H1 (cell line): ENCODE results near the gene RIPK4. TPM values are rescaled to one million over a fixed set of nuclear protein-coding genes. Genes with fewer than 3 reads are reported as not detected.

ENCODE experiments used
- CTCF ChIA-PET: fragments of 300-600 bp; sonication (Branson Sonifier 250); formaldehyde crosslinking; loops from one replicate; lab custom pipeline; 2021; ENCODE audit not compliant: partially characterized antibody; lab: Charles Lee
- POLR2A ChIA-PET: fragments of 300-600 bp; sonication (Branson Sonifier 250); formaldehyde crosslinking; loops from one replicate; lab custom pipeline; 2021; ENCODE audit warnings: inconsistent platforms; ENCODE audit not compliant: partially characterized antibody; lab: Charles Lee
- DNase-seq, 2 experiments: peaks; one replicate each; pipeline versions ENCODE4 v3.0.0 to v3.0.0-alpha.2; 2010 to 2022; ENCODE audit warnings: low spot score in 2 of 2, low read depth in 1 of 2, mixed read lengths in 1 of 2
- FAIRE-seq: peaks from 2 replicates; lab custom pipeline; 2011; peaks lifted over from hg19 to GRCh38; lab: Jason Lieb, UNC
- H2AFZ ChIP-seq: 2 replicates; pipeline ENCODE4 v1.8.1; 2012; ENCODE audit warnings: low read length, inconsistent platforms
- H2AK5ac ChIP-seq: 2 replicates; pipeline ENCODE4 v1.6.1; 2013; ENCODE audit warnings: low read depth, low read length
- H2BK120ac ChIP-seq: replicated peaks from 2 replicates; pipeline ENCODE3; 2013; ENCODE audit warnings: low read depth, low read length, inconsistent platforms
- H2BK12ac ChIP-seq: 2 replicates; pipeline ENCODE4 v1.6.1; 2013; ENCODE audit warnings: low read depth, low read length
- H2BK15ac ChIP-seq: 2 replicates; pipeline ENCODE4 v1.6.1; 2013; ENCODE audit warnings: low read length
- H2BK20ac ChIP-seq: 2 replicates; pipeline ENCODE4 v1.6.1; 2013; ENCODE audit warnings: low read length
- H2BK5ac ChIP-seq: 2 replicates; pipeline ENCODE4 v1.6.1; 2013; ENCODE audit warnings: low read depth, low read length
- H3K14ac ChIP-seq: 2 replicates; pipeline ENCODE4 v1.6.1; 2013; ENCODE audit warnings: inconsistent platforms; ENCODE audit not compliant: insufficient read length
- H3K18ac ChIP-seq: 2 replicates; pipeline ENCODE4 v1.6.1; 2013; ENCODE audit warnings: low read length; ENCODE audit errors: extremely low read depth
- H3K23ac ChIP-seq: 2 replicates; pipeline ENCODE4 v1.6.1; 2013; ENCODE audit warnings: inconsistent platforms; ENCODE audit not compliant: insufficient read length
- H3K23me2 ChIP-seq: 2 replicates; pipeline ENCODE4 v1.6.1; 2013; ENCODE audit warnings: low read depth, low read length
- H3K27ac ChIP-seq: 2 replicates; pipeline ENCODE4 v1.6.1; 2011; ENCODE audit warnings: low read depth, low read length, inconsistent platforms
- H3K27me3 ChIP-seq, 4 experiments: replicated peaks in 1 of 4; 1 replicate in 1 of 4; 2 replicates in 3 of 4; pipeline versions ENCODE4 v1.6.1 to v1.8.1; 2011 to 2013; ENCODE audit warnings: low read length in 3 of 4, mild to moderate bottlenecking in 3 of 4, inconsistent platforms in 2 of 4, mixed read lengths in 2 of 4, moderate library complexity in 1 of 4; ENCODE audit not compliant: control insufficient read depth in 3 of 4, insufficient read depth in 3 of 4; ENCODE audit errors: extremely low read depth in 1 of 4
- H3K36me3 ChIP-seq, 4 experiments: 2 replicates each; pipeline versions ENCODE4 v1.6.1 to v1.8.1; 2011 to 2013; ENCODE audit warnings: mild to moderate bottlenecking in 4 of 4, low read length in 3 of 4, moderate library complexity in 2 of 4, control low read depth in 1 of 4, inconsistent platforms in 1 of 4; ENCODE audit not compliant: insufficient read depth in 4 of 4, control insufficient read depth in 2 of 4
- H3K4ac ChIP-seq: replicated peaks from 2 replicates; pipeline ENCODE3; 2013; ENCODE audit warnings: low read length, low read depth, mixed read lengths, inconsistent platforms; ENCODE audit not compliant: insufficient read length
- H3K4me1 ChIP-seq, 4 experiments: replicated peaks in 1 of 4; 1 replicate in 1 of 4; 2 replicates in 3 of 4; pipeline versions ENCODE4 v1.6.1 to v1.8.1; 2011 to 2013; ENCODE audit warnings: low read length in 3 of 4, inconsistent platforms in 2 of 4, mixed read lengths in 1 of 4; ENCODE audit not compliant: insufficient read depth in 4 of 4, control insufficient read depth in 3 of 4
- H3K4me2 ChIP-seq, 2 experiments: 2 replicates each; pipeline versions ENCODE4 v1.6.1 to v1.8.1; 2011 to 2013; ENCODE audit warnings: low read depth in 2 of 2, low read length in 2 of 2, control low read depth in 1 of 2, inconsistent platforms in 1 of 2, mild to moderate bottlenecking in 1 of 2; ENCODE audit not compliant: insufficient read depth in 1 of 2
- H3K4me3 ChIP-seq, 4 experiments: fragments of 200-600, 300-600 bp in 1 of 4; sonication (generic), shearing (Covaris generic), sonication (Bioruptor Twin) in 1 of 4; 2 replicates each; pipeline versions ENCODE4 v1.5.1 to v1.8.1; 2011 to 2016; ENCODE audit warnings: low read length in 4 of 4, low read depth in 3 of 4, control low read depth in 2 of 4, inconsistent platforms in 2 of 4, mild to moderate bottlenecking in 2 of 4, mixed read lengths in 1 of 4, moderate library complexity in 1 of 4; ENCODE audit not compliant: insufficient read depth in 2 of 4; ENCODE audit errors: extremely low read depth in 1 of 4
- H3K56ac ChIP-seq: replicated peaks from 2 replicates; pipeline ENCODE3; 2013; ENCODE audit warnings: low read depth, mild to moderate bottlenecking, mixed read lengths, low read length, inconsistent platforms; ENCODE audit not compliant: insufficient read length
- H3K79me1 ChIP-seq: 2 replicates; pipeline ENCODE4 v1.6.1; 2013; ENCODE audit warnings: low read depth, low read length, control low read depth
- H3K79me2 ChIP-seq, 2 experiments: 2 replicates each; pipeline versions ENCODE4 v1.6.1 to v1.8.1; 2012 to 2013; ENCODE audit warnings: low read length in 2 of 2, mild to moderate bottlenecking in 2 of 2, inconsistent platforms in 1 of 2; ENCODE audit not compliant: insufficient read depth in 2 of 2, control insufficient read depth in 1 of 2
- H3K9ac ChIP-seq, 4 experiments: replicated peaks in 1 of 4; 1 replicate in 1 of 4; 2 replicates in 3 of 4; pipeline versions ENCODE4 v1.6.1 to v1.8.1; 2011 to 2013; ENCODE audit warnings: low read depth in 3 of 4, low read length in 3 of 4, control low read depth in 2 of 4, mild to moderate bottlenecking in 2 of 4, moderate library complexity in 2 of 4, inconsistent platforms in 1 of 4; ENCODE audit errors: extremely low read depth in 1 of 4
- H3K9me3 ChIP-seq, 2 experiments: 2 replicates each; pipeline versions ENCODE4 v1.6.1 to v1.8.1; 2012 to 2013; ENCODE audit warnings: mild to moderate bottlenecking in 2 of 2, moderate library complexity in 2 of 2, control low read depth in 1 of 2, inconsistent platforms in 1 of 2, low read depth in 1 of 2, low read length in 1 of 2, mixed read lengths in 1 of 2; ENCODE audit not compliant: insufficient read depth in 2 of 2
- H4K20me1 ChIP-seq, 2 experiments: replicated peaks in 1 of 2; 2 replicates each; pipeline versions ENCODE3 to v1.8.1; 2011 to 2013; ENCODE audit warnings: inconsistent platforms in 2 of 2, low read length in 2 of 2, mild to moderate bottlenecking in 1 of 2; ENCODE audit not compliant: insufficient read depth in 2 of 2, control insufficient read depth in 1 of 2
- H4K5ac ChIP-seq: 2 replicates; pipeline ENCODE4 v1.6.1; 2013; ENCODE audit warnings: low read length, low read depth, mixed read lengths, inconsistent platforms; ENCODE audit not compliant: insufficient read length
- H4K8ac ChIP-seq: 2 replicates; pipeline ENCODE4 v1.8.0; 2013; ENCODE audit warnings: mild to moderate bottlenecking, moderate library complexity, low read length, inconsistent platforms; ENCODE audit not compliant: insufficient read depth; ENCODE audit errors: extremely low read depth
- H4K91ac ChIP-seq: replicated peaks from 2 replicates; pipeline ENCODE3; 2013; ENCODE audit warnings: low read length, mixed read lengths, inconsistent platforms; ENCODE audit not compliant: insufficient read length
- CHD2 ChIP-seq: IDR thresholded peaks from 2 replicates; pipeline ENCODE4 v1.6.1; 2012; ENCODE audit warnings: low read length, improper control_type of control experiment
- GABPA ChIP-seq: IDR thresholded peaks from 2 replicates; pipeline ENCODE4 v1.6.1; 2011; ENCODE audit warnings: mild to moderate bottlenecking, low read length, moderate library complexity, borderline replicate concordance; ENCODE audit not compliant: insufficient read depth
- RNF2 ChIP-seq: fragments of 200-900, 300-1000 bp; sonication (generic); IDR thresholded peaks from 2 replicates; pipeline ENCODE4 v1.7.1; 2016; ENCODE audit warnings: borderline replicate concordance, low read depth, mild to moderate bottlenecking, antibody characterized with exemption, low read length; ENCODE audit not compliant: poor library complexity, severe bottlenecking; ENCODE audit errors: missing control alignments
- SP4 ChIP-seq: IDR thresholded peaks from 2 replicates; pipeline ENCODE4 v1.6.1; 2012; ENCODE audit warnings: low read length, inconsistent platforms
- TBP ChIP-seq: IDR thresholded peaks from 2 replicates; pipeline ENCODE4 v1.6.1; 2011; ENCODE audit warnings: low read depth, low read length, improper control_type of control experiment
- WGBS, 2 experiments: shearing (Covaris generic) in 1 of 2; methylation state at CpG; one replicate each; pipeline versions ENCODE4 v1.1.6 to v1.1.7; 2013 to 2015; ENCODE audit warnings: low lambda C conversion rate in 2 of 2, mixed read lengths in 2 of 2, inconsistent platforms in 1 of 2, low coverage in 1 of 2, missing lambda C conversion rate in 1 of 2; ENCODE audit not compliant: insufficient replicate concordance in 2 of 2, insufficient coverage in 1 of 2, insufficient read length in 1 of 2; ENCODE audit errors: extremely low coverage in 1 of 2, missing lambda C conversion rate in 1 of 2; 5-methylcytosine and 5-hydroxymethylcytosine counted together
- polyA plus RNA-seq, 7 experiments: library from polyadenylated mRNA; depleted of rRNA in 3 of 7; stranded (reverse) in 5 of 7; unstranded in 2 of 7; fragments of >200 nt in 5 of 7; fragments of 200-250 nt in 2 of 7; gene quantifications; 1 replicate in 5 of 7; 2 replicates in 1 of 7; 4 replicates in 1 of 7; pipeline versions ENCODE4 v1.2.1 to v1.2.3, GENCODE V29; 2011 to 2013; ENCODE audit warnings: missing spikeins in 2 of 7, mixed read lengths in 2 of 7
- total RNA-seq: library from RNA; stranded (reverse); fragmentation: NEBNext Ultra II Directional; extraction: Animal tissue kit (Norgen Biotek cat#: 25700); gene quantifications from 2 replicates; pipeline ENCODE4 v1.2.1, GENCODE V29; 2021

Gene RIPK4
- total and polyA plus RNA-seq, 2 of the 8 experiments (the other 6 are each of a cell fraction or from before 2014, with no cell fraction given): 2.7 to 5.6 TPM

GRCh38 chr21:41780337-41781049 is 13.6 kb upstream of the RIPK4 start:
- H3K23me2 ChIP-seq: no peaks in the 10 kb centered on the region
- no peak overlapping the region for H2BK12ac ChIP-seq
- H3K4me3 ChIP-seq: no peak overlapping the region
- H3K9me3 ChIP-seq: no peaks in the 10 kb centered on the region
- no peak overlapping the region for H4K8ac ChIP-seq
- no peak overlapping the region for H2BK5ac ChIP-seq
- peaks cover 2 to 12% (median 5%) of the 10 kb centered on the region in 4 experiments; a peak in 5 of 7 replicates for H3K4me1 ChIP-seq
- FAIRE-seq (no peak), DNase-seq (no peak)
- TF ChIP-seq RNF2: no peak
- TF ChIP-seq TBP: no peak
- TF ChIP-seq GABPA: no peak
- no peak for TF ChIP-seq SP4
- TF ChIP-seq CHD2: no peak
- H3K18ac ChIP-seq: no peak overlapping the region
- H3K79me2 ChIP-seq: no peaks in the 10 kb centered on the region
- no peak overlapping the region for H2AK5ac ChIP-seq
- no peak overlapping the region for H3K4me2 ChIP-seq
- H4K91ac ChIP-seq: no peak overlapping the region
- no peak overlapping the region for H2BK15ac ChIP-seq
- H2BK120ac ChIP-seq: no peak overlapping the region
- no peaks in the 10 kb centered on the region for H3K36me3 ChIP-seq
- no peak overlapping the region for H3K56ac ChIP-seq
- POLR2A ChIA-PET: no interaction called here
- H4K5ac ChIP-seq: no peak overlapping the region
- no peak overlapping the region for H2AFZ ChIP-seq
- H4K20me1 ChIP-seq: no peaks in the 10 kb centered on the region
- H2BK20ac ChIP-seq: no peak overlapping the region
- H3K23ac ChIP-seq: no peak overlapping the region
- H3K27ac ChIP-seq: no peak overlapping the region
- H3K27me3 ChIP-seq: peaks cover 0 to 3% (median under 1%) of the 10 kb centered on the region in 4 experiments; a peak in 4 of 7 replicates
- H3K14ac ChIP-seq: no peak overlapping the region
- no peaks in the 10 kb centered on the region for H3K79me1 ChIP-seq
- CTCF ChIA-PET: interaction anchor here (0.7 to 1.4 kb wide), 4 partner anchors 34 to 169 kb away, joined by 3 to 4 read pairs (median 4); no protein-coding TSS in a partner anchor
- no peak overlapping the region for H3K9ac ChIP-seq
- no peak overlapping the region for H3K4ac ChIP-seq
- WGBS, 2 experiments: 93% methylated on average over 1 of the region's 1 CpG; no CpG with 5 or more reads in 1 of the 2 experiments
